ENCODE measurements around the gene KHDRBS1. TPM values are rescaled to one million over a fixed set of nuclear protein-coding genes. Genes with fewer than 3 reads are reported as not detected.
A peak's percentile ranks its signal among the peaks of the same experiment; 100 is the strongest.
"Not testable (repeated sequence)": the region's sequence is repeated elsewhere in the genome, so short reads cannot be mapped to it uniquely, and the experiment has no call there.

The KHDRBS1 gene
- polyA plus RNA-seq, 5 donors: 193 to 247 (median 218) TPM

DNA sequence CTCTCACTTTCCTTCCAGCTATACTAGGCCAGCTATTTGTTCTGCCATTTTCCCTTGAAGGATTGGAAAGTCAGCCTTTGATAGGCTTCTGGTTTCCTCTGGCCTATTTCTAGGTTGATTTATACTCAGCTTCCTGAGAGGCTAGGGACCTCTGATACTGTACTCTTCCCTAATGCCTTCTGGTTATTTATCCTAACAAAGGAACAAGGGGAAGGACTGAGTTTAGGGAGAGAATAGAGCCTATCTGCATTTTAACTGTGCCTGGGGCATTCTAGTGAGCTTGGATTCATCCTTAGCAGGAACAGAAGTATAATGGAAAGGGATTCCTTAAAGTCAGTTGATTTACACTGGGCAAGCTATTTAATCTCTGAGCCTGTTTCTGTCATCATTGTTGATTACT is 47.2 kb downstream of the KHDRBS1 start:
- DNase-seq: no peak

DNA sequence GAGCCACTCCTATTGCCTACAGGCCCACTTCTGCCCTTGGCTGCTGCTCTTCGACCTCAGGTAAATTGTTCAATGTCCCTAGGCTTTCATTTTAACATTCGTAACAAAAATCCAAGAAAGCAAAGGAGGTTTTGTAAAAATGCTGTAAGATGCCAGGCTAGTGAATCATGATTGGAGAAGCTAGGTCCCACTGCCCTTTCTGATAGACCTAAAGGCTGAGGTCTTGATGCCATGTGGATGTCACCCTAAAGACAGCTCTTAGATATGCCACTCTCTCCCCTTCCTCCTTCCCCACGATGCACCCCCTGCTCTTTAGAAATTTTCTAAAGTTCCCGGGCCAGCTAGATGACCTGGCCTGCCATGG is 49.2 kb downstream of the KHDRBS1 start:
- DNase-seq: no peak

DNA sequence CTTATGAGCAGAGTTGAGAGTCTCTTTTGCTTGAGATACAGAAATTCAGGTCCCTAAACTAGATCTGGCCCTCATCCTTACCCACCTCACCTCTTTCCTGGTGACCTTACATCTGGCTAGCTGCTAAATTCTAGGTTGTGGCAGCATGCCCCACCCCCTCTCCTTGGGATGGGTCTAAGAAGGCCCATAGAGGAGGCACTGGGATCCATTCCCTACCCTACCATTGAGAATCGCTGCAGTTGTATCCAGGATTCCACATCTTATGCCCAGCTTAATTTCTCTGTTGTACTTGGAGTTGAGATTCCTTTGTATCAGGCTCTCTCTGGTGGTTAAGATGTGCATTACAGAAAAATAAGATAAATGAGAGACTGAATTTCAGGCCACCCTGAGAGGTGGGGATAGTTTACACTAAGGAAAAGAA is 49.6 kb downstream of the KHDRBS1 start:
- peak; percentile 36 to 40 for DNase-seq

DNA sequence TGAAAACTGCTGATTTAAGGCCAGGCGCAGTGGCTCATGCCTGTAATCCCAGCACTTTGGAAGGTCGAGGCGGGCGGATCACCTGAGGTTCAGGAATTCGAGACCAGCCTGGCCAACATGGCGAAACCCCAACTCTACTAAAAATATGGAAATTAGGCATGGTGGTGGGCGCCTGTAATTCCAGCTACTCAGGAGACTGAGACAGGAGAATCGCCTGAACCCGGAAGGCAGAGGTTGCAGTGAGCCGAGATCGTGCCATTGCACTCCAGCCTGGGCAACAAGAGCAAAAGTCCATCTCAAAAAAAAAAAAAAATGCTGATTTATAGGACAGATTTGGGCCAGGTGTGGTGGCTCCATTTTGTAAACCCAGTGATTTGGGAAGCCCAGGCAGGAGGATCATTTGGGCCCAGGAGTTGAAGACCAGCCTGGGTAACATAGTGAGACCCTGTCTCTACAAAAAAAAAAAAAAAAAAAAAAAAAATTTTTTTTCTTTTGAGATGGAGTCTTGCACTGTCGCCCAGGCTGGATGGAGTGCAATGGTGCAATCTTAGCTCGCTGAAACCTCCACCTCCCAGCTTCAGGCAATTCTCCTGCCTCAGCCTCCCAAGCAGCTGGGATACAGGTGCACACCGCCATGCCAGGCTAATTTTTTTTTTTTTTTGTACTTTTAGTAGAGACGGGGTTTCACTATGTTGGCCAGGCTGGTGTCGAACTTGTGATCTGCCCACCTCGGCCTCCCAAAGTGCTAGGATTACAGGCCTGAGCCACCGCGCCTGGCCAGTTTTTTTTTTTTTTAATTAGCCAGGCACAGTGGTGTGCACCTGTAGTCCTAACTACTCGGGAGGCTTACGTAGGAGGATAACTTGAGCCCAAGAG is 52.2 kb downstream of the KHDRBS1 start:
- DNase-seq: not testable (repeated sequence)

DNA sequence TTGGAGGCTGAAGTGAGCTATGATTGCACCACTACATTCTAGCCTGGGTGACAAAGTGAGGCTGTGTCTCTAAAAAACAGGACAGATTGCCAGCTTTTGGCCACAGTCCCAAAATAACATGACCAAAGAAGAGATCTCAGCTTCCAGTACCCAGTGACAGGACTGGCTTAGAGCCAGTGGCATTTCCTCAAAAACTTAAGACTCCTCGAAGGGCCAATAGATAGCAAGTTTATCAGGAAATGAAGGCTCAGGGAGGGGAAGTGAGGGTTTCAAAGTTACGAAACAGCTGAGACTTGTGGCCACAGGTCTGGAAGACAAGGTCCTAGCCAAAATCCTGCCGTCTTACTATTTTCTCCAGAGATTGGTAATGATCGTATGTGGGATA is 52.8 kb downstream of the KHDRBS1 start:
- peak; percentile 73 to 79 for DNase-seq

DNA sequence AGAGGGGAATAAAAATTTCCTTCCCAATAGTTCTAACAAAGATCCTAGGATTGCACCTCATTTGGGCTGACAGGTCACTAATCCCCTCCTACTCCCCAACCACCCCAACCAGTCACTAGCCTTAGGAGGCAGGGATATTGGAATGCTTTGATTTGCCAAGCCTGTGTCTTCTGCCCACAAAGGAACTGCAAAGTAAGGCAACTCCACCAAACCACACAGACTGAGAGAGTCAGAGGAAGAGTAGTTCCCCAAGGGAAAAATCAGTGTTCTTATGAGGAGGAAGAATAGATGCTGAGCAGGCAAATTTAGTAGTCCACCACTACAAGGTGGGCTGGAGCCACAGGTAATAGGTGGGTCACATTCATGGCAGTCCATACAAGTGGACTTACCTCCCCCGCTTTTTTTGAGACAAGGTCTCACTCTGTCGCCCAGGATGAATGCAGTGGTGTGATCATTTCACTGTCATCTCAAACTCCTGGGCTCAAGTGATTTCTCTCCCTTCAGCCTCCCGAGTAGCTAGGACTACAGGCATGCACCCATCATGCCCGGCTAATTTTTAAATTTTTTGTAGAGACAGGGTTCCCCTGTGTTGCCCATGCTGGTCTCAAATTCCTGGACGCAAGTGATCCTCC is 55.4 kb downstream of the KHDRBS1 start:
- DNase-seq: no peak

DNA sequence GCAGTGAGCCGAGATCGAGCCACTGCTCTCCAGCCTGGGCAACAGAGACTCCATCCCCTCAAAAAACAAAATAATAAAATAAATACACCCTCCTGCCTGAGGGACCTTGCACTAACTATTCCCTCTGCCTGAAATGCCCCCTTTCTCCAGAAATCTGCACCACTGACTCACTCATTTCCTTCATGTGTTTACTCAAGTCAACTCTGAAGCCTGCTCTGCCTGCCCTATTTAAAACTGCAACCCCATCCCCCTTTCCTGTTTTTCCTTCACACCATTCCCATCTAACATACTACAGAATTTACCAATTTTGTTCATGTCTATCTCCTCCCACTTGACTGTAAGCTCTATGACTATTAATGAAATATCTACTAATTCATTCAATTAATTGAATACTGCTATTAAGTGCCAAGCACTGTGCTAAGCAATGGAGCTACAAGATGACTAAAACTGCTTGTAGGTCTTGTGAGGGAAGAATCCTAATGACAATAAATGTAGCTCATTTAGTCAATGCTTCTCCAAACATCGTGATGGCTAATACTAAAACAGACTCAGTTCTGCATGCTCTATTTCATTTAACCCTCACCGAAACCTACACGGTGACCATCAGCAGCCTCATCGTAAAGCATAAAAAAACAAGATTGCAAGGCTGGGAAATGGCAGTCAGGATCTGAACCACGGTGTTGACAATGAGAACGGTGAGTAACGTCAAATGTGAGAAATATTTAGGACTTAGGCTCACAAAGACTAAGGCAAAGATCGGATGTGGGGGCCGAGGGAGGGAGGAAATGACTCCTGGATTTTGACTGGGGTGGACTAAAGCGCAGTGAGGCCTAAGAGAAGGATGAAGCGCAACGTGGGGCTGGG is 58.3 kb downstream of the KHDRBS1 start:
- no peak for DNase-seq

DNA sequence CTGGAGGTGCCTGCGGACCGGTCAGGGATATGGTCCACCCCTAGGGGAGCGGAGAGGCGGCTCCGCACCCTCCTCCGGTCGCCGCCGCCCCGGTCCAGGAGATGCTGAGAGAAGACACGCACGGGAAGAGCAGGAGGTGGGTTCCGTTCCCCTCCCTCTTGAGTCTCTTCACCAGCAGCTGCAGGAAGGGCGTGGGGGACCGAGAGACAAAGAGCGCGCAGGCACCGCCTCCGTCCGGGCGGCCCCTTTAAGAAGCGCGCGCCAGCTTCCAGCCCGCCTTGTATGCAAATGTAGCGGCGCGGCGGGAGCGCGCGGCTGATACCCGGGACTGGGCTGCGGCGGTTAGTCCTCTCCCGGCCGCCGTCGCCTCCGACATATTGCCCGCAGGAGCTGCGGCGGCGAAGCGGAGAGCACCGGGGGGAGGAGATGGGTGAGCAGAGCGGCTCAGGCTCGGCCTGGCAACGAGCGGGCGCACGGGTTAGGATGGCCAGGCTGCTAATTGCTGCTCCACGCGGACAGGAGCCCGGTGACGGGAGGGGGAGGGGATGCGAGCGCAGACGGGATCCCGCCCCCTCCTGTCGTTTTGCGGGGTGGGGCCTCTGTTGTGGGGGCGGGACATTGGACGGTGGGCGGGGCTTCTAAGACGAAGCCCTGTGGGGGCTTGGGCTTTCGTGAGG is 59.1 kb downstream of the KHDRBS1 start, which contains the start of gene TMEM39B:
TMEM39B (plus strand) TSS at position 318 of the 677 bp plus-strand sequence; CDS start at position 427, 109 bp downstream.
- peak; percentile 96 to 98 for DNase-seq

DNA sequence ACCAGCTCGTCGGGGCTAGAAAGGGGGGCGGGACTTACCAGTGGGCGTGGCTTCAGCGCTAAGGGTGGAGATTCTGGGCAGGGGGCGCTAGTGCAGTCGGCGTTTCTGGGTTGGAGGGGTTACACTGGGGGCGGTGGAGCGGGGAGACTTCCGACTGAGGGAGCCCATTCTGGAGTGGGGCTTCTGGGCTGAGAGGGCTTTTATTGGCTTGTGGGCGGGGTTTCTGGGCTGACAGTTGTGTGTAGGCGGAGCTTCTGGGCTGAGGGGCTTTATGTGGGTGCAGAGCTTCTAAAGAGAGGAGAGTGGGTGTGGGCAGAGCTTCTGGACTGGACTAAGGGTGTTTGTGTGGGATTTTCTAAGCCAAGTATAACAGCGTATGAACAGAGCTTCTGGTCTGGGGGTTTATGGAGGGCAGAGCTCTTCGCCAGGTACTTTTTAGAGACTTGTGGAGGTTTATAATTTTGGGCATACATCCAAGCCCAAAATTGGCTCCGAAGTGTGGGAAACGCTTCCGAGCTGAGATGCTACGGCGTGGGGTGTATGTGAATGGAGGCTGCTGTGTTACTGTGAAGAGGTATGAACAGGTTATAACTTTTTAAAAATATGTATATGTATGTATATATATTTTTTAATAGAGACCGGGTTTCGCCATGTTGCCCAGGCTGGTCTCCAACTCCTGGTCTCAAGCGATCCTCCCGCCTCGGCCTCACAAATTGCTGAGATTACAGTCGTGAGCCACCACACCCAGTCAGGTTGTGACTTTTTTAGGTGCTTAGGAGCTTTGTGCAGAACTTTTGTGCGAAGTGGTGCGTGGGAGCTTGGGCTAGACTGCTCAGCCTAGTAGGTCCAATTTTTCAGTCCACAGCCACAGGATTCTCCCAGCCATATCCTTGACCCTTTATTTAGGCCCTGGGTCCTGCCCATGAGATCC is 59.9 kb downstream of the KHDRBS1 start:
- no peak for DNase-seq

DNA sequence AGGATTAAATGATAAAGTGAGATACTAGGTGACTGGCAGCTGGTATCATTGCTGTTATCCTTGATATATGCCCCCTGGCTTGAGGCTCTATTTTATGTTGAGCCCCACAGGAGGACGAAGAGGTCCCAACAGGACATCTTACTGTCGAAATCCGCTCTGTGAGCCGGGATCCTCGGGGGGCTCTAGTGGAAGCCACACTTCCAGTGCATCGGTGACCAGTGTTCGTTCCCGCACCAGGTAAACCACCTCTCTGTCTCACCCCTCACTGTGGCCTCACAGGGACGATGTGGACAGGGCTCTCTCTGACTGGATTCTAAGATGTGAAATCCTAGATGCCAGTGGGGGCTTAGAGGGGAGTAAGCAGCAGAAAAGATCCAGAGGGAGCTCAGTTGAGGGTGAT is 61.2 kb downstream of the KHDRBS1 start:
- DNase-seq: no peak

DNA sequence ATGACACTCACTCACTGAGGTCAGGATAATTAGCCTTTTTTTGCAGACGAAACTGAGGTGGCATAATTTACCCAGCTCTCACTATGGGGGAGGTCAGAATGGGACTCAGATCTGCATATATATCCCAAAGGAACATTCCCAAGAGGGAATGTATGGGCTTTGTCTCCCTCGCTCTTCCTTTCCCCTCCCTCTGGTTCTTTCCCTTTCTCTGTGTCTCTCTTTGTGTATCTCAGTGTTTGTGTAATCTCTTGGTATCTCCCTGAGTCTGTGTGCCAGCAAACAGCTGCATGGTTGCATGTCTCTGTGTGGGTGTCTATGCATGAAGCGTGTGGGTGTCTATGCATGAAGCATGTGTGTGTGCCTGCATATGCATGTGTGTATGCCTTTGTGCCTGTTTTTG is 63.8 kb downstream of the KHDRBS1 start:
- DNase-seq: no peak

DNA sequence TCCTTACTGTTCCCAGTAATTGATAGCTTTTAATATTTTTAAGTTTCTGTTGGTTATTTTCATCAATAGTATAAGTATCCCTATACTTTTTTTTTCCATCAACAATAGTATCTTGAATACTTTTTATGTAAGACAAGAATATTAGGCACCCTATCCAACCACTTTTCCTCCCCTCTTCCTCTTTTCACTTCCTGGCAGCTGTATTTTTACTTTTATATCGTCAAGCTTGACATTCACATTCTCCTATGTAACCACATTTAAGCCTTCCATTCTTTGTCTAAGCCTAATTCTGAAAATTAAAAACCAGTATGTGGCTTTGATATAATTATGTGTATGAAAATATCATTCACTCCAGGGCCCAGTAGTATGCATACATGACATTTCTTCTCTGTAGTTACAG is 68.4 kb downstream of the KHDRBS1 start:
- DNase-seq: no peak

DNA sequence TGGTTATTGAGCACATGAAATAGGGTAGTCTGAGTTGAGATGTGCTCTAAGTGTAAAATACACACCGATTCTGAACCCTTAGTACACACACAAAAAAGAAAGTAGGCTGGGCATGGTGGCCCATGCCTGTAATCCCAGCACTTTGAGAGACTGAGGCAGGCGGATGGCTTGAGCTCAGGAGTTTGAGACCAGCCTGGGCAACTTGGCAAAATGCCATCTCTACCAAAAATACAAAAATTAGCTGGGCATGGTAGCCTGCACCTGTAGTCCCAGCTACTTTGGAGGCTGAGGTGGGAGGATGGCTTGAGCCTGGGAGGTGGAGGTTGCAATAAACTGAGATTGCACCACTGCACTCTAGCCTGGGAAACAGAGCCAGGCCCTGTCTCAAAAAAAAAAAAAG is 72.7 kb downstream of the KHDRBS1 start:
- DNase-seq: not testable (repeated sequence)

DNA sequence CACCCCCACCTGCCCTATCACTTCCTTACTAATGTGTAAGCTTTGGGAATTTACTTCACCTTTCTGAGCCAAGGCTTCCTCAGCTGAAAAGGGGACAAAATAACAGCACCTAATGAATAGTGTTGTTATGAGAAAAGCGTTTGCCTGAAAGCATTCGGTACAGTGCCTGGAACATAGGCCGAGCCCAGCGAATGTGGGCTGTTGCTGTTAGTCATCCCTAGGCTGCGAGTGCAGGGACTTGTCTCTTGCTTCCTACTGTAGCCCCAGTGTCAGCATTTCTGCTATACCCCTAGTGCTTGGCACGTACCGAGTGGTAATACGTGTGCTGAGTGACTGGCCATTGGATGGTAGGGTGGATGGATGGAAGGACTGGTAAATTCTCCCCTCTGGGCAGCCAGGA is 77.5 kb downstream of the KHDRBS1 start:
- no peak for DNase-seq

DNA sequence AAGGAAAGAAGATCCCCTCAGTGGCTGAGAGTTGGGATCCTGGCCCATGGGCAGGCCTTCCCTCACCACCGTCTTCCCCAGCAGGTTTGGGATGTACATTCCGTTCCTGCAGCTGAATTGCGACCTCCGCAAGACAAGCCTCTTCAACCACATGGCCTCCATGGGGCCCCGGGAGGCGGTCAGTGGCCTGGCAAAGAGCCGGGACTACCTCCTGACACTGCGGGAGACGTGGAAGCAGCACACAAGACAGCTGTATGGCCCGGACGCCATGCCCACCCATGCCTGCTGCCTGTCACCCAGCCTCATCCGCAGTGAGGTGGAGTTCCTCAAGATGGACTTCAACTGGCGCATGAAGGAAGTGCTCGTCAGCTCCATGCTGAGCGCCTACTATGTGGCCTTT is 77.9 kb downstream of the KHDRBS1 start:
- no peak for DNase-seq

Other genes starting within 250 kb of the KHDRBS1 start
- gene ADGRB2, start 249.5 kb upstream of the KHDRBS1 start, polyA plus RNA-seq (ENCODE audit: insufficient read depth in 1 of 5, insufficient read length in 5 of 5, low replicate concordance in 1 of 5): 10 to 100 TPM; 11.2 to 28.8 (median 16.6) TPM
- gene SPOCD1, start 197.8 kb upstream of the KHDRBS1 start, polyA plus RNA-seq (ENCODE audit: insufficient read depth in 1 of 5, insufficient read length in 5 of 5, low replicate concordance in 1 of 5): 1 to 10 TPM in 1 of 5 donors, under 1 TPM in 4; 0.29 to 1.1 (median 0.45) TPM
- 100 to 1,000 TPM; 176 to 268 (median 222) TPM for gene PTP4A2, start 75.5 kb upstream of the KHDRBS1 start, polyA plus RNA-seq (ENCODE audit: insufficient read depth in 1 of 5, insufficient read length in 5 of 5, low replicate concordance in 1 of 5)
- 10 to 100 TPM; 21.1 to 27.2 (median 24.6) TPM for gene TMEM39B, start 59.1 kb downstream of the KHDRBS1 start, polyA plus RNA-seq (ENCODE audit: insufficient read depth in 1 of 5, insufficient read length in 5 of 5, low replicate concordance in 1 of 5)
- 10 to 100 TPM; 28.0 to 39.1 (median 35.5) TPM for gene KPNA6, start 94.2 kb downstream of the KHDRBS1 start, polyA plus RNA-seq (ENCODE audit: insufficient read depth in 1 of 5, insufficient read length in 5 of 5, low replicate concordance in 1 of 5)
- gene TXLNA, start 165.8 kb downstream of the KHDRBS1 start, polyA plus RNA-seq (ENCODE audit: insufficient read depth in 1 of 5, insufficient read length in 5 of 5, low replicate concordance in 1 of 5): 10 to 100 TPM; 35.6 to 49.1 (median 42.6) TPM
- gene CCDC28B, start 186.7 kb downstream of the KHDRBS1 start, polyA plus RNA-seq (ENCODE audit: insufficient read depth in 1 of 5, insufficient read length in 5 of 5, low replicate concordance in 1 of 5): 10 to 100 TPM; 22.0 to 34.4 (median 25.1) TPM
- gene IQCC, start 191.8 kb downstream of the KHDRBS1 start, polyA plus RNA-seq (ENCODE audit: insufficient read depth in 1 of 5, insufficient read length in 5 of 5, low replicate concordance in 1 of 5): 1 to 10 TPM; 7.2 to 8.7 (median 7.8) TPM
- 1 to 10 TPM; 1.6 to 3.4 (median 2.7) TPM for gene DCDC2B, start 195.2 kb downstream of the KHDRBS1 start, polyA plus RNA-seq (ENCODE audit: insufficient read depth in 1 of 5, insufficient read length in 5 of 5, low replicate concordance in 1 of 5)
- 10 to 100 TPM; 19.2 to 24.1 (median 23.0) TPM for gene TMEM234, start 208.5 kb downstream of the KHDRBS1 start, polyA plus RNA-seq (ENCODE audit: insufficient read depth in 1 of 5, insufficient read length in 5 of 5, low replicate concordance in 1 of 5)
- gene EIF3I, start 208.5 kb downstream of the KHDRBS1 start, polyA plus RNA-seq (ENCODE audit: insufficient read depth in 1 of 5, insufficient read length in 5 of 5, low replicate concordance in 1 of 5): 100 to 1,000 TPM; 164 to 195 (median 171) TPM
- gene FAM167B, start 233.4 kb downstream of the KHDRBS1 start, polyA plus RNA-seq (ENCODE audit: insufficient read depth in 1 of 5, insufficient read length in 5 of 5, low replicate concordance in 1 of 5): 1 to 10 TPM; 4.1 to 7.2 (median 4.4) TPM
- gene LCK, start 237.4 kb downstream of the KHDRBS1 start, polyA plus RNA-seq (ENCODE audit: insufficient read depth in 1 of 5, insufficient read length in 5 of 5, low replicate concordance in 1 of 5): 1 to 10 TPM in 4 of 5 donors, under 1 TPM in 1; 0.68 to 2.0 (median 1.6) TPM